Neural cell (in vitro differentiated cells): ENCODE results near the gene CNFN. TPM values are rescaled to one million over a fixed set of nuclear protein-coding genes. Genes with fewer than 3 reads are reported as not detected.

Source experiments
- H2AFZ ChIP-seq: fragments of 200-600, 300-800 bp; sonication (generic), shearing (Covaris generic); 2 replicates; pipeline ENCODE4 v1.6.0; 2014; ENCODE audit warnings: low read depth, mild to moderate bottlenecking, antibody characterized with exemption, low read length, moderate library complexity
- H3F3A ChIP-seq: fragments of 200-600 bp; shearing (Covaris generic); 2 replicates; pipeline ENCODE4 v1.6.1; 2016; ENCODE audit warnings: mild to moderate bottlenecking, moderate library complexity, mixed read lengths, antibody characterized with exemption, low read length; ENCODE audit not compliant: insufficient read depth, poor library complexity, severe bottlenecking
- H3K27ac ChIP-seq: fragments of 200-600, 300-800 bp; sonication (generic), shearing (Covaris generic); 2 replicates; pipeline ENCODE4 v1.5.1; 2014; ENCODE audit warnings: mild to moderate bottlenecking, low read length, moderate library complexity
- H3K27me3 ChIP-seq: fragments of 300-800, 200-600 bp; sonication (generic), shearing (Covaris generic); 2 replicates; pipeline ENCODE4 v1.6.0; 2014; ENCODE audit warnings: mild to moderate bottlenecking, low read depth, low read length, moderate library complexity; ENCODE audit not compliant: insufficient read depth
- H3K36me3 ChIP-seq: fragments of 300-800, 200-600 bp; sonication (generic), shearing (Covaris generic); 2 replicates; pipeline ENCODE4 v1.5.1; 2014; ENCODE audit warnings: mild to moderate bottlenecking, antibody characterized with exemption, low read length, moderate library complexity; ENCODE audit not compliant: insufficient read depth
- H3K4me2 ChIP-seq: fragments of 300-800, 200-600 bp; sonication (generic), shearing (Covaris generic); 2 replicates; pipeline ENCODE4 v1.6.0; 2014; ENCODE audit warnings: mild to moderate bottlenecking, low read length
- H3K4me3 ChIP-seq: fragments of 300-800, 200-600 bp; sonication (generic), shearing (Covaris generic); 2 replicates; pipeline ENCODE4 v1.5.1; 2014; ENCODE audit warnings: mild to moderate bottlenecking, low read length, moderate library complexity
- H3K79me2 ChIP-seq: fragments of 200-600 bp; shearing (Covaris generic); replicated peaks from 2 replicates; pipeline ENCODE4 v1.6.0; 2014; ENCODE audit warnings: mild to moderate bottlenecking, low read length, moderate library complexity; ENCODE audit not compliant: insufficient read depth
- H3K9ac ChIP-seq: fragments of 300-800, 200-600 bp; sonication (generic), shearing (Covaris generic); 2 replicates; pipeline ENCODE4 v1.6.1; 2016; ENCODE audit warnings: mild to moderate bottlenecking, low read length, mixed read lengths
- H3K9me2 ChIP-seq: fragments of 200-600 bp; shearing (Covaris generic); 2 replicates; pipeline ENCODE4 v1.6.1; 2016; ENCODE audit warnings: mild to moderate bottlenecking, low read length, mixed read lengths; ENCODE audit not compliant: insufficient read depth
- H3K9me3 ChIP-seq: fragments of 200-600, 300-800 bp; sonication (generic), shearing (Covaris generic); 2 replicates; pipeline ENCODE4 v1.6.1; 2016; ENCODE audit warnings: mild to moderate bottlenecking, mixed run types, low read length, moderate library complexity, mixed read lengths
- H4K20me1 ChIP-seq: fragments of 200-600 bp; shearing (Covaris generic); 2 replicates; pipeline ENCODE4 v1.6.1; 2016; ENCODE audit warnings: mild to moderate bottlenecking, mixed run types; ENCODE audit not compliant: insufficient read depth
- CTCF ChIP-seq: fragments of 450-650 bp; IDR thresholded peaks from 2 replicates; pipeline ENCODE4 v1.5.1; 2014; ENCODE audit warnings: antibody characterized with exemption, mild to moderate bottlenecking, moderate library complexity; ENCODE audit not compliant: poor library complexity, severe bottlenecking
- EP300 ChIP-seq: fragments of 450-650 bp; conservative IDR thresholded peaks from 2 replicates; pipeline ENCODE4 v1.6.1; 2014; ENCODE audit warnings: antibody characterized with exemption, mild to moderate bottlenecking, moderate library complexity; ENCODE audit not compliant: poor library complexity, severe bottlenecking
- EZH2 ChIP-seq: fragments of 200-600, 300-800 bp; shearing (Covaris generic), sonication (generic); IDR thresholded peaks from 2 replicates; pipeline ENCODE4 v1.6.1; 2014; ENCODE audit warnings: antibody characterized with exemption, low read length, borderline replicate concordance, mild to moderate bottlenecking; ENCODE audit not compliant: insufficient read depth, poor library complexity, severe bottlenecking
- MXI1 ChIP-seq: fragments of 450-650 bp; conservative IDR thresholded peaks from 2 replicates; pipeline ENCODE4 v1.6.1; 2014; ENCODE audit warnings: antibody characterized with exemption, mild to moderate bottlenecking; ENCODE audit not compliant: poor library complexity, severe bottlenecking
- POLR2AphosphoS5 ChIP-seq: IDR thresholded peaks from 2 replicates; pipeline ENCODE4 v1.6.1; 2012
- RAD21 ChIP-seq: fragments of 450-650 bp; conservative IDR thresholded peaks from 2 replicates; pipeline ENCODE4 v1.6.1; 2014; ENCODE audit warnings: antibody characterized with exemption, mild to moderate bottlenecking, moderate library complexity
- SMC3 ChIP-seq: fragments of 450-650 bp; conservative IDR thresholded peaks from 2 replicates; pipeline ENCODE4 v1.6.1; 2014; ENCODE audit warnings: antibody characterized with exemption, mild to moderate bottlenecking, moderate library complexity; ENCODE audit not compliant: poor library complexity
- TAF1 ChIP-seq: IDR thresholded peaks from 2 replicates; pipeline ENCODE4 v1.6.1; 2012; ENCODE audit warnings: low read depth
- polyA plus RNA-seq: library from polyadenylated mRNA; depleted of rRNA; stranded (reverse); fragments of >200 nt; gene quantifications from 2 replicates; pipeline ENCODE4 v1.2.3, GENCODE V29; 2014
- TF ChIP-seq, protein P1 (sequence below): IDR thresholded peaks from 2 replicates; pipeline ENCODE4 v1.6.1; 2012; ENCODE audit warnings: borderline replicate concordance

The CNFN gene
- polyA plus RNA-seq, 1 donor from 2014 or later: not detected

DNA sequence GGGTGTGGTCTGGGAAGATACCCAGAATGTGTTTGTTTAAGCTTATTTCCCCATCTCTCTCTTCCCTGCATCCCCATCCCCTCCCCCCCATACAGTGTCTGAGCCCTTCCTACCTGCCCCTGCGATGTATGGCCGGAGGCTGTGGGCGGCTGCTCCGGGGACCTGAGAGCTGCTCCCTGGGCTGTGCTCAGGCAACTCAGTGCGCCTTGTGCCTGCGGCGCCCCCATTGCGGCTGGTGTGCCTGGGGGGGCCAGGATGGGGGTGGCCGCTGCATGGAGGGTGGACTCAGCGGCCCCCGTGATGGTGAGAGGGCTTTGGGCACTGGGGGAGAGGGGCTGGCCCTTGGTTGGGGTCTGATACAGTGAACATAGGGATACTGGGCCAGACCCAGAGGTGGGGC is 21.7 kb downstream of the CNFN start:
- Histone ChIP-seq H3K9ac (no peak overlapping the region), H3K4me3 (no peak overlapping the region), H2AFZ (no peak overlapping the region), H3F3A (no peaks in the 10 kb centered on the region), H3K9me3 (no peaks in the 10 kb centered on the region), H3K36me3 (no peaks in the 10 kb centered on the region), H3K27ac (no peak overlapping the region), H3K4me2 (no peak overlapping the region), H3K79me2 (no peaks in the 10 kb centered on the region), H3K9me2 (no peaks in the 10 kb centered on the region), H4K20me1 (no peaks in the 10 kb centered on the region), H3K27me3 (no peaks in the 10 kb centered on the region)
- TF ChIP-seq SMC3 (no peak), MXI1 (no peak), POLR2AphosphoS5 (no peak), EZH2 (no peak), CTCF (no peak), EP300 (no peak), RAD21 (no peak), TAF1 (no peak)
- TF ChIP-seq, protein P1, sequence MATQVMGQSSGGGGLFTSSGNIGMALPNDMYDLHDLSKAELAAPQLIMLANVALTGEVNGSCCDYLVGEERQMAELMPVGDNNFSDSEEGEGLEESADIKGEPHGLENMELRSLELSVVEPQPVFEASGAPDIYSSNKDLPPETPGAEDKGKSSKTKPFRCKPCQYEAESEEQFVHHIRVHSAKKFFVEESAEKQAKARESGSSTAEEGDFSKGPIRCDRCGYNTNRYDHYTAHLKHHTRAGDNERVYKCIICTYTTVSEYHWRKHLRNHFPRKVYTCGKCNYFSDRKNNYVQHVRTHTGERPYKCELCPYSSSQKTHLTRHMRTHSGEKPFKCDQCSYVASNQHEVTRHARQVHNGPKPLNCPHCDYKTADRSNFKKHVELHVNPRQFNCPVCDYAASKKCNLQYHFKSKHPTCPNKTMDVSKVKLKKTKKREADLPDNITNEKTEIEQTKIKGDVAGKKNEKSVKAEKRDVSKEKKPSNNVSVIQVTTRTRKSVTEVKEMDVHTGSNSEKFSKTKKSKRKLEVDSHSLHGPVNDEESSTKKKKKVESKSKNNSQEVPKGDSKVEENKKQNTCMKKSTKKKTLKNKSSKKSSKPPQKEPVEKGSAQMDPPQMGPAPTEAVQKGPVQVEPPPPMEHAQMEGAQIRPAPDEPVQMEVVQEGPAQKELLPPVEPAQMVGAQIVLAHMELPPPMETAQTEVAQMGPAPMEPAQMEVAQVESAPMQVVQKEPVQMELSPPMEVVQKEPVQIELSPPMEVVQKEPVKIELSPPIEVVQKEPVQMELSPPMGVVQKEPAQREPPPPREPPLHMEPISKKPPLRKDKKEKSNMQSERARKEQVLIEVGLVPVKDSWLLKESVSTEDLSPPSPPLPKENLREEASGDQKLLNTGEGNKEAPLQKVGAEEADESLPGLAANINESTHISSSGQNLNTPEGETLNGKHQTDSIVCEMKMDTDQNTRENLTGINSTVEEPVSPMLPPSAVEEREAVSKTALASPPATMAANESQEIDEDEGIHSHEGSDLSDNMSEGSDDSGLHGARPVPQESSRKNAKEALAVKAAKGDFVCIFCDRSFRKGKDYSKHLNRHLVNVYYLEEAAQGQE: no peak

- no peak for TF ChIP-seq EZH2
- no peak for TF ChIP-seq POLR2AphosphoS5
- TF ChIP-seq EP300: no peak
- TF ChIP-seq SMC3: no peak
- TF ChIP-seq CTCF: no peak
- no peak for TF ChIP-seq TAF1
- TF ChIP-seq, protein P1: no peak
- no peak overlapping the region for H3K4me3 ChIP-seq
Observed at GRCh38 chr19:42367929-42368328, 22.2 kb downstream of the CNFN start.

More at GRCh38 chr19:42367929-42368328, 22.2 kb downstream of the CNFN start:
- H4K20me1 ChIP-seq: no peaks in the 10 kb centered on the region
- no peaks in the 10 kb centered on the region for H3K79me2 ChIP-seq
- H3K9ac ChIP-seq: no peak overlapping the region
- H3K27me3 ChIP-seq: no peaks in the 10 kb centered on the region
- H3K9me3 ChIP-seq: no peaks in the 10 kb centered on the region
- no peaks in the 10 kb centered on the region for H3K9me2 ChIP-seq
- no peak overlapping the region for H2AFZ ChIP-seq
- H3K36me3 ChIP-seq: no peaks in the 10 kb centered on the region
- H3K27ac ChIP-seq: no peak overlapping the region
- H3K4me2 ChIP-seq: no peak overlapping the region
- H3F3A ChIP-seq: no peaks in the 10 kb centered on the region
